HEK293 (cell line): Measurements from ENCODE around the gene SRSF1.

Experiments
- CTCF ChIA-PET: fragments of 350-600 bp; formaldehyde crosslinking; extraction: SDS; loops from one replicate; lab custom pipeline; 2021; ENCODE audit warnings: antibody characterized with exemption; lab: Yijun Ruan, JAX
- POLR2A ChIA-PET: fragments of 300-600 bp; formaldehyde crosslinking; extraction: SDS; loops from one replicate; lab custom pipeline; 2020; ENCODE audit warnings: antibody characterized with exemption, inconsistent platforms; lab: Yijun Ruan, JAX
- H3K27ac ChIP-seq: fragments of 200-500 bp; sonication (Bioruptor generic); 2 replicates; pipeline ENCODE4 v1.5.1; 2014; ENCODE audit warnings: low read depth, low read length, control low read depth, inconsistent platforms; ENCODE audit errors: extremely low read depth
- H3K36me3 ChIP-seq, 2 experiments: fragments of 200-500 bp in 1 of 2; sonication (Bioruptor generic) in 1 of 2; 1 replicate in 1 of 2; 2 replicates in 1 of 2; pipeline ENCODE4 v1.5.1; 2014 to 2017; ENCODE audit warnings: inconsistent platforms in 2 of 2, low read length in 2 of 2; ENCODE audit not compliant: control insufficient read depth in 2 of 2, insufficient read depth in 1 of 2
- H3K4me1 ChIP-seq: fragments of 200-500 bp; sonication (Bioruptor generic); 2 replicates; pipeline ENCODE4 v1.5.1; 2014; ENCODE audit warnings: mild to moderate bottlenecking, low read length, inconsistent platforms; ENCODE audit not compliant: control insufficient read depth, insufficient read depth
- H3K4me3 ChIP-seq: 2 replicates; pipeline ENCODE4 v1.5.1; 2011; ENCODE audit warnings: low read depth, mild to moderate bottlenecking, control low read depth, low read length, moderate library complexity
- H3K9me3 ChIP-seq: fragments of 200-500 bp; sonication (Bioruptor generic); 2 replicates; pipeline ENCODE4 v1.5.1; 2014; ENCODE audit warnings: low read depth, low read length, inconsistent platforms; ENCODE audit not compliant: control insufficient read depth, insufficient read depth
- FEZF1 ChIP-seq: fragments of 450-650 bp; formaldehyde crosslinking; IDR thresholded peaks from 2 replicates; pipeline ENCODE4 v1.5.1; 2016; ENCODE audit warnings: missing biosample characterization, missing genetic modification characterization
- OSR2 ChIP-seq: fragments of 450-650 bp; formaldehyde crosslinking; IDR thresholded peaks from 2 replicates; pipeline ENCODE4 v1.5.1; 2016; ENCODE audit warnings: missing biosample characterization, missing genetic modification characterization
- PRDM4 ChIP-seq: fragments of 450-650 bp; formaldehyde crosslinking; IDR thresholded peaks from 2 replicates; pipeline ENCODE4 v1.5.1; 2017; ENCODE audit warnings: missing biosample characterization, missing genetic modification characterization
- SP3 ChIP-seq: fragments of 450-650 bp; formaldehyde crosslinking; IDR thresholded peaks from 2 replicates; pipeline ENCODE4 v1.5.1; 2016; ENCODE audit warnings: missing biosample characterization, missing genetic modification characterization
- SP7 ChIP-seq: fragments of 450-650 bp; formaldehyde crosslinking; IDR thresholded peaks from 2 replicates; pipeline ENCODE4 v1.5.1; 2016; ENCODE audit warnings: missing biosample characterization, missing genetic modification characterization
- TRIM28 ChIP-seq: IDR thresholded peaks from 2 replicates; pipeline ENCODE4 v1.6.1; 2011; ENCODE audit warnings: low read length, control low read depth, borderline replicate concordance
- YY1 ChIP-seq: fragments of 450-650 bp; formaldehyde crosslinking; IDR thresholded peaks from 2 replicates; pipeline ENCODE4 v1.5.1; 2018; ENCODE audit warnings: missing biosample characterization, missing genetic modification characterization
- ZNF169 ChIP-seq: fragments of 450-650 bp; formaldehyde crosslinking; IDR thresholded peaks from 2 replicates; pipeline ENCODE4 v1.5.1; 2016; ENCODE audit warnings: missing biosample characterization, missing genetic modification characterization
- ZNF174 ChIP-seq: fragments of 450-650 bp; formaldehyde crosslinking; IDR thresholded peaks from 2 replicates; pipeline ENCODE4 v1.5.0; 2017; ENCODE audit warnings: missing biosample characterization, mild to moderate bottlenecking, missing genetic modification characterization
- ZNF175 ChIP-seq: fragments of 450-650 bp; formaldehyde crosslinking; IDR thresholded peaks from 2 replicates; pipeline ENCODE4 v1.5.1; 2016; ENCODE audit warnings: missing biosample characterization, missing genetic modification characterization
- ZNF214 ChIP-seq: fragments of 450-650 bp; formaldehyde crosslinking; IDR thresholded peaks from 2 replicates; pipeline ENCODE4 v1.5.1; 2017; ENCODE audit warnings: missing biosample characterization, mild to moderate bottlenecking, missing genetic modification characterization, borderline replicate concordance
- ZNF426 ChIP-seq: fragments of 450-650 bp; formaldehyde crosslinking; IDR thresholded peaks from 2 replicates; pipeline ENCODE4 v1.5.1; 2017; ENCODE audit warnings: missing biosample characterization, missing genetic modification characterization, mild to moderate bottlenecking, inconsistent platforms, moderate library complexity
- ZNF623 ChIP-seq: fragments of 450-650 bp; formaldehyde crosslinking; IDR thresholded peaks from 2 replicates; pipeline ENCODE4 v1.5.1; 2016; ENCODE audit warnings: missing biosample characterization, missing genetic modification characterization
- ZNF701 ChIP-seq: fragments of 450-650 bp; formaldehyde crosslinking; IDR thresholded peaks from 2 replicates; pipeline ENCODE4 v1.5.1; 2016; ENCODE audit warnings: missing biosample characterization, missing genetic modification characterization
- ZNF837 ChIP-seq: fragments of 450-650 bp; formaldehyde crosslinking; IDR thresholded peaks from 2 replicates; pipeline ENCODE4 v1.5.1; 2016; ENCODE audit warnings: missing biosample characterization, missing genetic modification characterization
- ZSCAN30 ChIP-seq: fragments of 450-650 bp; IDR thresholded peaks from 2 replicates; pipeline ENCODE4 v1.5.1; 2018; ENCODE audit warnings: missing biosample characterization, mild to moderate bottlenecking, missing genetic modification characterization, moderate library complexity
- TF ChIP-seq, protein P1 (sequence below): fragments of 450-650 bp; formaldehyde crosslinking; IDR thresholded peaks from 2 replicates; pipeline ENCODE4 v1.5.1; 2017; ENCODE audit warnings: missing biosample characterization, missing genetic modification characterization
- TF ChIP-seq, protein P2 (sequence below): fragments of 450-650 bp; formaldehyde crosslinking; IDR thresholded peaks from 2 replicates; pipeline ENCODE4 v1.5.1; 2016; ENCODE audit warnings: missing biosample characterization, missing genetic modification characterization

The SRSF1 gene

DNA sequence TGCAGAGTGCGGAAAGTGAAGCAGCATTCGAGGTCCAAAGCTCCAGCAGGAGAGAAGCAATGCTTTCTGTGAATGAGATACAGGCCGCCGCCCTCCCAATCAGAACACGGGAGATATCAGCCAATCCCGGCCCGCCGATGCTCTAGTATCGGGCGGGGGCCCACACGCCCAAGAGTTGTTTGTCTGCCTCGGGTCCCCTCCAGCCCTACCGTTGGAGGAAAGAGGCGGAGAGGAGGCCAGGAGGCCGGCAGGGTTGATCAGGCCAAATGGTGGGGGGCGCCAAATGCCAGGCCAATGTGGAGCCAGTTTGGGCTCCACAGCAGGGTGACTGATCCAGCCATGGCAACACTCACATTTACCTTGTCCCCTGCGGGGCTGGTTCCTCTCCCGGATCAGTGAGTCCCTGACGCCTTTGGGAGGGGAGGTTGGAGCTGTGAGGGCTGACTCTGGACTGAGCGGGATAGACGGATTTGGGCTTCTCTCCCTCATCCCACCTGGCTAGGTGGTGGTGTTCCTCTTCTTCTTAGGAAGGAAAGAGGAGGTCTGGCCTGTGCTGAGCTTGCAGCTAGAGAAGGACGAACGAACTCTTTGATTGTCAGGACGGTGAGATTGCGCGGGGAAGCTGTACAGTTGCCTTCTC is 41.4 kb downstream of the SRSF1 start:
- no peak overlapping the region for H3K4me3 ChIP-seq
- H3K9me3 ChIP-seq: no peaks in the 10 kb centered on the region
- peaks cover 3% of the 10 kb centered on the region; the same call in 1 of the 2 replicates for H3K4me1 ChIP-seq
- H3K36me3 ChIP-seq: no peaks in the 10 kb centered on the region
- POLR2A ChIA-PET: interaction anchor here (1.0 kb wide), 1 partner anchor 9 kb away, joined by 8 read pairs; no protein-coding TSS in a partner anchor
- no peak overlapping the region for H3K27ac ChIP-seq
- TF ChIP-seq, protein P1, sequence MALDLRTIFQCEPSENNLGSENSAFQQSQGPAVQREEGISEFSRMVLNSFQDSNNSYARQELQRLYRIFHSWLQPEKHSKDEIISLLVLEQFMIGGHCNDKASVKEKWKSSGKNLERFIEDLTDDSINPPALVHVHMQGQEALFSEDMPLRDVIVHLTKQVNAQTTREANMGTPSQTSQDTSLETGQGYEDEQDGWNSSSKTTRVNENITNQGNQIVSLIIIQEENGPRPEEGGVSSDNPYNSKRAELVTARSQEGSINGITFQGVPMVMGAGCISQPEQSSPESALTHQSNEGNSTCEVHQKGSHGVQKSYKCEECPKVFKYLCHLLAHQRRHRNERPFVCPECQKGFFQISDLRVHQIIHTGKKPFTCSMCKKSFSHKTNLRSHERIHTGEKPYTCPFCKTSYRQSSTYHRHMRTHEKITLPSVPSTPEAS (tag by site-specific recombination): no peak
- TF ChIP-seq ZNF169 (tag by site-specific recombination) (no peak), ZNF426 (tag by site-specific recombination) (no peak), OSR2 (tag by site-specific recombination) (no peak), ZNF175 (tag by site-specific recombination) (no peak), ZNF174 (no peak), SP7 (tag by site-specific recombination) (no peak)
- TF ChIP-seq, protein P2, sequence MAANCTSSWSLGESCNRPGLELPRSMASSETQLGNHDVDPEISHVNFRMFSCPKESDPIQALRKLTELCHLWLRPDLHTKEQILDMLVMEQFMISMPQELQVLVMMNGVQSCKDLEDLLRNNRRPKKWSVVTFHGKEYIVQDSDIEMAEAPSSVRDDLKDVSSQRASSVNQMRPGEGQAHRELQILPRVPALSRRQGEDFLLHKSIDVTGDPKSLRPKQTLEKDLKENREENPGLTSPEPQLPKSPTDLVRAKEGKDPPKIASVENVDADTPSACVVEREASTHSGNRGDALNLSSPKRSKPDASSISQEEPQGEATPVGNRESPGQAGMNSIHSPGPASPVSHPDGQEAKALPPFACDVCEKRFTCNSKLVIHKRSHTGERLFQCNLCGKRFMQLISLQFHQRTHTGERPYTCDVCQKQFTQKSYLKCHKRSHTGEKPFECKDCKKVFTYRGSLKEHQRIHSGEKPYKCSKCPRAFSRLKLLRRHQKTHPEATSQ (tag by site-specific recombination): no peak
- TF ChIP-seq, all 188 proteins: peak for 0
- CTCF ChIA-PET: interaction anchor here (0.6 to 2.3 kb wide), 4 partner anchors 9 to 73 kb away, joined by 4 to 12 read pairs (median 4); no protein-coding TSS in a partner anchor

- no peak for TF ChIP-seq ZSCAN30 (tag by site-specific recombination)
- TF ChIP-seq ZNF701 (tag by site-specific recombination): no peak
- no peak for TF ChIP-seq PRDM4 (tag by site-specific recombination)
- TF ChIP-seq FEZF1: no peak
- TF ChIP-seq ZNF623: no peak
- TF ChIP-seq ZNF837 (tag by site-specific recombination): no peak
- TF ChIP-seq ZNF214: no peak
- TF ChIP-seq YY1 (tag by site-specific recombination): no peak
- no peak for TF ChIP-seq TRIM28
- TF ChIP-seq SP3: no peak
- TF ChIP-seq, all 188 proteins: peak for 0
- no peaks in the 10 kb centered on the region for H3K36me3 ChIP-seq
- H3K27ac ChIP-seq: no peak overlapping the region
- no peaks in the 10 kb centered on the region for H3K9me3 ChIP-seq
- ChIA-PET CTCF (no interaction called here), POLR2A (no interaction called here)
- peaks cover 3% of the 10 kb centered on the region; the same call in 1 of the 2 replicates for H3K4me1 ChIP-seq
- H3K4me3 ChIP-seq: no peak overlapping the region
These were observed 43.9 kb downstream of the SRSF1 start for GRCh38 chr17:57963149-57963511.
